Activated B cell treated with CpG ODN at 0.5 μM for 24 hours (primary cell): ENCODE measurements around the gene TBX10. TPM values are rescaled to one million over a fixed set of nuclear protein-coding genes. Genes with fewer than 3 reads are reported as not detected.
A peak's percentile ranks its signal among the peaks of the same experiment; 100 is the strongest.

ENCODE experiments used
- ATAC-seq: fragments of 200-7000 bp; cut with Tn5 transposase; one replicate; pipeline ENCODE4 v1.10.0; 2021; ENCODE audit warnings: low read depth, mild to moderate bottlenecking, moderate library complexity
- CTCF ChIA-PET: fragments of 350-600 bp; sonication (Branson Sonifier 250); formaldehyde crosslinking; loops from one replicate; lab custom pipeline; 2021; ENCODE audit warnings: antibody characterized with exemption; lab: Charles Lee
- POLR2A ChIA-PET: fragments of 350-600 bp; sonication (Branson Sonifier 250); formaldehyde crosslinking; loops from one replicate; lab custom pipeline; 2021; ENCODE audit warnings: antibody characterized with exemption; lab: Charles Lee
- DNase-seq: peaks from one replicate; pipeline ENCODE4 v3.0.0; 2022
- H3K27ac Mint-ChIP-seq: one replicate; pipeline ENCODE4 v1.8.0; 2020; ENCODE audit warnings: mixed read lengths
- H3K27me3 Mint-ChIP-seq: one replicate; pipeline ENCODE4 v1.8.0; 2021; ENCODE audit warnings: mixed read lengths
- H3K36me3 Mint-ChIP-seq: one replicate; pipeline ENCODE4 v1.8.0; 2021; ENCODE audit warnings: low read depth, mixed read lengths
- H3K4me1 Mint-ChIP-seq: one replicate; pipeline ENCODE4 v1.8.0; 2021; ENCODE audit warnings: mixed read lengths
- H3K4me3 Mint-ChIP-seq: one replicate; pipeline ENCODE4 v1.8.0; 2020; ENCODE audit warnings: mild to moderate bottlenecking, mixed read lengths
- H3K9me3 Mint-ChIP-seq: one replicate; pipeline ENCODE4 v1.8.0; 2020; ENCODE audit warnings: mixed read lengths
- CTCF ChIP-seq: fragments of 200-600 bp; IDR thresholded peaks from one replicate; pipeline ENCODE4 v1.8.0; 2022; ENCODE audit warnings: antibody characterized with exemption, mild to moderate bottlenecking
- intact Hi-C: fragments of 100-400 bp; cut with micrococcal nuclease; formaldehyde crosslinking; loops from one replicate; pipeline ENCODE4 v1.15.1; 2024
- total RNA-seq: library from RNA; stranded (reverse); gene quantifications from 2 replicates; pipeline ENCODE4 v1.2.3, GENCODE V29; 2022

The TBX10 gene
- total RNA-seq, 1 donor from 2014 or later, result not detected

- TF ChIP-seq CTCF, result no peak
- Mint-ChIP-seq H3K4me3 (no peak overlapping the region), H3K36me3 (peaks cover 47% of the 10 kb centered on the region), H3K27ac (no peak overlapping the region), H3K27me3 (peaks cover 8% of the 10 kb centered on the region), H3K4me1 (peaks cover 38% of the 10 kb centered on the region), H3K9me3 (no peaks in the 10 kb centered on the region)
- ChIA-PET CTCF (interaction anchor here (1.1 to 1.7 kb wide), 3 partner anchors 20 to 37 kb away, joined by 4 read pairs; partner anchors contain the start of genes GSTP1 and NUDT8), POLR2A (interaction anchor here (2.3 kb wide), 1 partner anchor 26 kb away, joined by 15 read pairs; the partner anchor contains the start of gene GSTP1)
- intact Hi-C loops, result loop anchor here (5.0 kb wide), 1 partner anchor 207 kb away; the partner anchor contains the start of genes PPP1CA and TBC1D10C
- ATAC-seq (no peak), DNase-seq (no peak)
Observed at GRCh38 chr11:67609316-67609715, 30.2 kb downstream of the TBX10 start.

- intact Hi-C loops, result loop anchor here (5.0 kb wide), 1 partner anchor 206 kb away; the partner anchor contains the start of genes PPP1CA and TBC1D10C
- H3K9me3 Mint-ChIP-seq, result no peaks in the 10 kb centered on the region
- POLR2A ChIA-PET, result interaction anchor here (2.3 kb wide), 1 partner anchor 25 kb away, joined by 15 read pairs; the partner anchor contains the start of gene GSTP1
Observed at GRCh38 chr11:67608486-67608885, 31.1 kb downstream of the TBX10 start.

GRCh38 chr11:67607507-67607906 is 32.1 kb downstream of the TBX10 start:
- no peak for ATAC-seq
- intact Hi-C loops, result loop anchor here (5.0 kb wide), 1 partner anchor 205 kb away; the partner anchor contains the start of genes PPP1CA and TBC1D10C
- CTCF ChIA-PET, result interaction anchor here (1.1 to 1.7 kb wide), 2 partner anchors 24 to 35 kb away, joined by 3 to 4 read pairs; partner anchors contain the start of gene GSTP1

More at GRCh38 chr11:67608486-67608885, 31.1 kb downstream of the TBX10 start:
- H3K27me3 Mint-ChIP-seq, result peaks cover 11% of the 10 kb centered on the region
- peak overlapping the region; percentile 25 for H3K4me3 Mint-ChIP-seq
- DNase-seq (no peak), ATAC-seq (no peak)
- no peak for TF ChIP-seq CTCF
- H3K36me3 Mint-ChIP-seq, result peaks cover 43% of the 10 kb centered on the region
- CTCF ChIA-PET, result interaction anchor here (1.1 to 1.7 kb wide), 3 partner anchors 21 to 36 kb away, joined by 4 read pairs; partner anchors contain the start of genes GSTP1 and NUDT8
- H3K27ac Mint-ChIP-seq, result peak overlapping the region; percentile 7
- H3K4me1 Mint-ChIP-seq, result peaks cover 30% of the 10 kb centered on the region

GRCh38 chr11:67606492-67607295 is 32.9 kb downstream of the TBX10 start, which contains the start of gene NDUFV1:
NDUFV1 (plus strand) TSS chr11:67606936; CDS start chr11:67607005, 69 bp downstream.
- POLR2A ChIA-PET, result interaction anchor here (2.4 kb wide), 1 partner anchor 22 kb away, joined by 11 read pairs; the partner anchor contains the start of gene GSTP1
- TF ChIP-seq CTCF, result no peak
- intact Hi-C loops, result loop anchor here (1.0 to 5.0 kb wide), 6 partner anchors 8 to 204 kb away; partner anchors contain the start of genes CDK2AP2, GSTP1, PPP1CA and TBC1D10C
- H3K27ac Mint-ChIP-seq, result peak within 1 kb of the TSS; percentile 73
- H3K9me3 Mint-ChIP-seq, result no peaks in the 10 kb centered on the region
- H3K27me3 Mint-ChIP-seq, result peaks cover 11% of the 10 kb centered on the region
- peak; percentile 99 for ATAC-seq
- CTCF ChIA-PET, result interaction anchor here (1.1 kb wide), 1 partner anchor 23 kb away, joined by 3 read pairs; the partner anchor contains the start of gene GSTP1
- peaks cover 31% of the 10 kb centered on the region for H3K36me3 Mint-ChIP-seq
- peak; percentile 93 for DNase-seq
- H3K4me1 Mint-ChIP-seq, result peaks cover 24% of the 10 kb centered on the region
- H3K4me3 Mint-ChIP-seq, result peak within 1 kb of the TSS; percentile 90

More at GRCh38 chr11:67607507-67607906, 32.1 kb downstream of the TBX10 start:
- H3K9me3 Mint-ChIP-seq, result no peaks in the 10 kb centered on the region
- H3K27ac Mint-ChIP-seq, result peak overlapping the region; percentile 73
- POLR2A ChIA-PET, result interaction anchor here (1.0 to 2.3 kb wide), 3 partner anchors 18 to 24 kb away, joined by 4 to 15 read pairs (median 5); partner anchors contain the start of gene GSTP1
- H3K36me3 Mint-ChIP-seq, result peaks cover 38% of the 10 kb centered on the region
- H3K4me3 Mint-ChIP-seq, result peak overlapping the region; percentile 90
- no peak for TF ChIP-seq CTCF
- peaks cover 11% of the 10 kb centered on the region for H3K27me3 Mint-ChIP-seq
- H3K4me1 Mint-ChIP-seq, result peaks cover 24% of the 10 kb centered on the region
- DNase-seq, result no peak
